NCI-H1436 treated with DMSO at 0.1 percent for 48 hours (cell line): Measurements from ENCODE around the gene JSRP1.

ENCODE experiments used
- DNase-seq: peaks from one replicate; lab custom pipeline; 2025; lab: John Stamatoyannopoulos, UW

Gene JSRP1

GRCh38 chr19:2232286-2233151 lies 23.7 kb downstream of the JSRP1 start:
- no peak for DNase-seq

- DNase-seq: no peak
Measured at GRCh38 chr19:2231621-2232221, 24.5 kb downstream of the JSRP1 start.

GRCh38 chr19:2230807-2231533 lies 25.2 kb downstream of the JSRP1 start:
- DNase-seq: no peak

GRCh38 chr19:2230033-2230531 lies 26.1 kb downstream of the JSRP1 start:
- DNase-seq: no peak

- DNase-seq: no peak
Measured at GRCh38 chr19:2229103-2230032, 26.8 kb downstream of the JSRP1 start.

GRCh38 chr19:2228157-2229030 lies 27.8 kb downstream of the JSRP1 start:
- no peak for DNase-seq

GRCh38 chr19:2227415-2228156 lies 28.6 kb downstream of the JSRP1 start:
- DNase-seq: no peak

GRCh38 chr19:2226840-2227360 lies 29.3 kb downstream of the JSRP1 start:
- DNase-seq: no peak

- DNase-seq: no peak
Measured at GRCh38 chr19:2226051-2226839, 30.0 kb downstream of the JSRP1 start.

- DNase-seq: no peak
Measured at GRCh38 chr19:2225415-2226050, 30.7 kb downstream of the JSRP1 start.

DNA sequence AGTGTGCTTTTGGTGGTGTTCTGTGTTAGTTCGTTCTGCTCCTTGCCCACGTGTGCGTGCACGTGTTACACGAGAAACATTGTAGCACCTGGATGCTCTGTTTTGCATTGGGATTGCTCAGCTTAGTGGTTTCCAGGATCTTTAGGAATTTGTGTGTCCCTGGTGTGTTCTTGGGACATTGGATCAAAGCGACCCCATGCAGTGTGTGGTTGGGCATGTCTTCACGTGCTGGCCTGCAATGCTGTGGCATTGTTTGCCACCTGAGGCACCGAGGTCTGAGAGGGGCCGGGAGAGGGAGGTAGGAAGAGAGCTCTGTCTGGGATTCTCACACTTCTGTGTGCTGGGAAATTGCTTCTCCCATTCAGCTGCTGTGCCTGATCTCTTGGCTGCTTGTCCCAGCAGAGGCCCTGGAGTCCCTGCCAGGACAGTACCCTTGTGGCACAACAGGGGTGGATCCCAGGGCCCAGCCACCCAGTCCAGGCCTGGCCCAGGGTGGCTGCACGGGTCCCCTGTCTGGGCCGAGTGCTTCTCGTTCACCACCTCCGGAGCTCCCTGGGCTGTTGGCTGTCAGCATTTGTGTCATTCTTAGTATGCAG lies 31.4 kb downstream of the JSRP1 start:
- DNase-seq: no peak

DNA sequence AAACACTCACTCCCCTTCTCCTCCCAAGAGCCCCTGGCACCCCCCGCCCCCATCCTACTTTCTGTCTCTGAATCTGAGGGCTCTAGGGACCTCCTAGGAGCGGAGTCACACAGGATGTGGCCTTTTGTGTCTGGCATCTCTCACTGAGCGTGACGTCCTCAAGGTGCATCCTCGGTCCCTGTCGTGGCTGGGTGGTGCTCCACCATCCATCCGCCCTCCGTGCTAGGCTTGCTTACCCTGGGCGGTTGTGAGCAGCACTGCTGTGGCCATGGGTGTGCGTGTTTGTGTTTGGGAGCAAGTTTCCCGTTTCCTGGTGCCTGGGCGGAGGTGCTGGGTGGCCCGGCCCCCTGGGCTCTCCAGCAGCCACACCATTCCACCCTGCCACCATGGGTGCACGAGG lies 32.3 kb downstream of the JSRP1 start:
- no peak for DNase-seq

DNA sequence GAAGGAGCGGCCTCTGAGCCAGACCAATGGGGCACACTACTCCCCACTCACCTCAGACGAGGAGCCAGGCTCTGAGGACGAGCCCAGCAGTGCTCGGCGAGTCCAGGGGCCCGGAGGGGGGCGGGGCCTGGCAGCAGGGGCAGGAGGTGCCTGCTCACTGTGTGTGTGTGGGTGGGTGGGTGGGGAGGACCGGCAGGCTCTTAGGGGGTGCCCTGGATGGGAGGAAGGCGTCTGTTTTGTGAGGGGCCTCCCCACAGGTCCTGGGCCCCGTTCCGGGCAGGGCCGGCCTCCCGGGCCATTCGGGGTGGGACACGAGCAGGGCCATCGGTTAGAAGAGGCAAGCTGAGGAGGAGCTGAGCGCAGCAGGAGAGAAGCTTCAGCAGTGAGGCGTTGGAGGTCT lies 32.8 kb downstream of the JSRP1 start:
- DNase-seq: no peak

DNA sequence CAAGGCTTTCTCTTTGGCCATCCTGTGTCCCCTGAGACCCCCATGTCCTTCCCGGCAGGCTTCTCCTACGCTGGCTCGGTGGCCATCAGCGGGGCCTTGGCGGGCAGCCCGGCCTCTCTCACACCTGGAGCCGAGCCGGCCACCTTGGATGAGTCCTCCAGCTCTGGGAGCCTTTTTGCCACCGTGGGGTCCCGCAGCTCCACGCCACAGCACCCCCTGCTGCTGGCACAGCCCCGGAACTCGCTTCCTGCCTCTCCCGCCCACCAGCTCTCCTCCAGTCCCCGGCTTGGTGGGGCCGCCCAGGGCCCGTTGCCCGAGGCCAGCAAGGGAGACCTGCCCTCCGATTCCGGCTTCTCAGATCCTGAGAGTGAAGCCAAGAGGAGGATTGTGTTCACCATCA lies 34.3 kb downstream of the JSRP1 start:
- no peak for DNase-seq

- no peak for DNase-seq
Measured at GRCh38 chr19:2221250-2221831, 34.9 kb downstream of the JSRP1 start.

- no peak for DNase-seq
Measured at GRCh38 chr19:2219726-2220125, 36.5 kb downstream of the JSRP1 start.

DNA sequence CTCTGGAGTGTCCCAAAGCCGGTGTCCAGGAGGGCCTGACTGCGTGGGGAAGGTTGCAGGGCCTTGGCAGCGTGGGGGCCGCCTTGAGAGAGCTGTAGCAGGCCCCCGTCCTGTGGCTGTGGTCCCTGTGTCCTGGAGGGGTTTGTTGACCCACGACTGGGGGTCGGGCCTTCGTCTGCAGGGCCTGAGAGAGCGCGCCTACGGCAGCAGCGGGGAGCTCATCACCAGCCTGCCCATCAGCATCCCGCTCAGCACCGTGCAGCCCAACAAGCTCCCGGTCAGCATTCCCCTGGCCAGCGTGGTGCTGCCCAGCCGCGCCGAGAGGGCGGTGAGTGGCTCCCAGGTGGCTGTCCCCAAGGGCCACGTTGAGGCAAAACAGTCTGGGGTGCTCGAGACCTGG lies 38.6 kb downstream of the JSRP1 start:
- DNase-seq: no peak
